Hepatocyte (in vitro differentiated cells): ENCODE data around the gene GALNT13. TPM values are rescaled to one million over a fixed set of nuclear protein-coding genes. Genes with fewer than 3 reads are reported as not detected.

Experiments
- DNase-seq: peaks from one replicate; pipeline ENCODE4 v3.0.0-alpha.2; 2016; ENCODE audit warnings: low spot score
- H2AFZ ChIP-seq: fragments of 200-600 bp; sonication (generic); 2 replicates; pipeline ENCODE4 v1.6.0; 2016; ENCODE audit warnings: antibody characterized with exemption, mild to moderate bottlenecking
- H3K27ac ChIP-seq: fragments of 200-600 bp; sonication (generic); 2 replicates; pipeline ENCODE4 v1.5.1; 2016; ENCODE audit warnings: mild to moderate bottlenecking
- H3K27me3 ChIP-seq: fragments of 200-600 bp; sonication (generic); 2 replicates; pipeline ENCODE4 v1.6.1; 2016
- H3K36me3 ChIP-seq: fragments of 200-600 bp; sonication (generic); replicated peaks from 2 replicates; pipeline ENCODE4 v1.5.1; 2016; ENCODE audit warnings: low read depth; ENCODE audit not compliant: insufficient read depth
- H3K4me1 ChIP-seq: fragments of 200-600 bp; sonication (generic); 2 replicates; pipeline ENCODE4 v1.5.1; 2016; ENCODE audit warnings: mild to moderate bottlenecking, moderate library complexity; ENCODE audit not compliant: insufficient read depth
- H3K4me2 ChIP-seq: fragments of 200-600 bp; sonication (generic); 2 replicates; pipeline ENCODE4 v1.6.0; 2016
- H3K4me3 ChIP-seq: fragments of 200-600 bp; sonication (generic); 2 replicates; pipeline ENCODE4 v1.5.1; 2016; ENCODE audit warnings: mild to moderate bottlenecking
- H3K79me2 ChIP-seq: fragments of 200-600 bp; sonication (generic); 2 replicates; pipeline ENCODE4 v1.6.0; 2017; ENCODE audit warnings: mild to moderate bottlenecking
- H3K9me2 ChIP-seq: fragments of 200-600 bp; sonication (generic); replicated peaks from 2 replicates; pipeline ENCODE4 v1.6.0; 2017; ENCODE audit warnings: mild to moderate bottlenecking; ENCODE audit not compliant: insufficient read depth
- H3K9me3 ChIP-seq: fragments of 200-600 bp; sonication (generic); 2 replicates; pipeline ENCODE4 v1.5.1; 2016; ENCODE audit warnings: low read depth, mild to moderate bottlenecking
- H4K20me1 ChIP-seq: fragments of 200-600 bp; sonication (generic); 2 replicates; pipeline ENCODE4 v1.6.0; 2016; ENCODE audit warnings: mild to moderate bottlenecking; ENCODE audit not compliant: insufficient read depth, poor library complexity, severe bottlenecking
- CTCF ChIP-seq: fragments of 200-600 bp; sonication (generic); IDR thresholded peaks from 2 replicates; pipeline ENCODE4 v1.5.1; 2016; ENCODE audit warnings: antibody characterized with exemption, mild to moderate bottlenecking; ENCODE audit not compliant: poor library complexity
- EZH2 ChIP-seq: fragments of 200-600 bp; sonication (generic); IDR thresholded peaks from 2 replicates; pipeline ENCODE4 v1.6.1; 2016; ENCODE audit warnings: antibody characterized with exemption, mild to moderate bottlenecking, borderline replicate concordance
- EZH2phosphoT487 ChIP-seq: fragments of 200-600 bp; sonication (generic); IDR thresholded peaks from one replicate; pipeline ENCODE4 v1.6.1; 2018; ENCODE audit warnings: antibody characterized with exemption, mild to moderate bottlenecking, low read depth, moderate library complexity; ENCODE audit not compliant: unreplicated experiment, severe bottlenecking
- WGBS: methylation state at CpG from one replicate; pipeline ENCODE4 v1.1.6; 2016; ENCODE audit warnings: low lambda C conversion rate; ENCODE audit errors: missing lambda C conversion rate; 5-methylcytosine and 5-hydroxymethylcytosine counted together
- polyA plus RNA-seq: library from polyadenylated mRNA; unstranded; fragments of >200 nt; fragmentation: Nextera tagmentation; extraction: Ambion mirVana; gene quantifications from 2 replicates; pipeline ENCODE4 v1.2.1, GENCODE V29; 2016
- total RNA-seq: library from RNA; depleted of rRNA; stranded (reverse); fragments of >200 nt; gene quantifications from 2 replicates; pipeline ENCODE4 v1.2.3, GENCODE V29; 2014

The GALNT13 gene
- total and polyA plus RNA-seq, 2 experiments from 2014 or later, result 25.6 to 53.5 TPM

- Histone ChIP-seq H3K9me3 (no peaks in the 10 kb centered on the region), H3K79me2 (no peaks in the 10 kb centered on the region), H3K36me3 (no peaks in the 10 kb centered on the region), H3K27me3 (no peaks in the 10 kb centered on the region), H2AFZ (no peak overlapping the region), H3K4me3 (no peak overlapping the region), H3K27ac (no peak overlapping the region), H3K4me2 (no peak overlapping the region), H3K4me1 (no peaks in the 10 kb centered on the region), H4K20me1 (no peaks in the 10 kb centered on the region), H3K9me2 (no peaks in the 10 kb centered on the region)
- TF ChIP-seq CTCF, result no peak
- no peak for TF ChIP-seq EZH2
- TF ChIP-seq EZH2phosphoT487, result no peak
- DNase-seq, result no peak
- 53% methylated on average over 2 of the region's 2 CpGs for WGBS
Observed at GRCh38 chr2:154381931-154382794, 510.4 kb downstream of the GALNT13 start.

- no peak overlapping the region for H3K4me3 ChIP-seq
- no peak overlapping the region for H2AFZ ChIP-seq
- no peaks in the 10 kb centered on the region for H4K20me1 ChIP-seq
- H3K27ac ChIP-seq, result no peak overlapping the region
- no peak overlapping the region for H3K4me2 ChIP-seq
- H3K9me3 ChIP-seq, result no peaks in the 10 kb centered on the region
- H3K9me2 ChIP-seq, result no peaks in the 10 kb centered on the region
- H3K36me3 ChIP-seq, result no peaks in the 10 kb centered on the region
- no peak for TF ChIP-seq CTCF
- TF ChIP-seq EZH2, result no peak
- TF ChIP-seq EZH2phosphoT487, result no peak
- DNase-seq, result no peak
- H3K79me2 ChIP-seq, result no peaks in the 10 kb centered on the region
- H3K27me3 ChIP-seq, result no peaks in the 10 kb centered on the region
- no peaks in the 10 kb centered on the region for H3K4me1 ChIP-seq
Observed at GRCh38 chr2:154386186-154386585, 514.5 kb downstream of the GALNT13 start.

- H2AFZ ChIP-seq, result no peak overlapping the region
- 97% methylated on average over 1 of the region's 1 CpG for WGBS
- H3K9me3 ChIP-seq, result no peaks in the 10 kb centered on the region
- H3K9me2 ChIP-seq, result no peaks in the 10 kb centered on the region
- TF ChIP-seq EZH2phosphoT487, result no peak
- TF ChIP-seq CTCF, result no peak
- no peak for TF ChIP-seq EZH2
- no peak overlapping the region for H3K4me3 ChIP-seq
- H3K79me2 ChIP-seq, result no peaks in the 10 kb centered on the region
- H3K4me1 ChIP-seq, result no peaks in the 10 kb centered on the region
- no peak overlapping the region for H3K27ac ChIP-seq
- H3K27me3 ChIP-seq, result no peaks in the 10 kb centered on the region
- DNase-seq, result no peak
- H3K36me3 ChIP-seq, result no peaks in the 10 kb centered on the region
- H4K20me1 ChIP-seq, result no peaks in the 10 kb centered on the region
- H3K4me2 ChIP-seq, result no peak overlapping the region
Observed at GRCh38 chr2:154391051-154391450, 519.3 kb downstream of the GALNT13 start.
